HG03521 (cell line): ENCODE results near the gene FRMD4A.

Source experiments
- ATAC-seq: cut with Tn5 transposase; IDR thresholded peaks from one replicate; pipeline ENCODE4 v1.9.1; 2021; ENCODE audit warnings: mild to moderate bottlenecking, moderate library complexity; ENCODE audit not compliant: unreplicated experiment

The FRMD4A gene

GRCh38 chr10:14330388-14331061 lies at the start of gene FRMD4A:
FRMD4A (minus strand) TSS chr10:14330924.
- no peak for ATAC-seq

DNA sequence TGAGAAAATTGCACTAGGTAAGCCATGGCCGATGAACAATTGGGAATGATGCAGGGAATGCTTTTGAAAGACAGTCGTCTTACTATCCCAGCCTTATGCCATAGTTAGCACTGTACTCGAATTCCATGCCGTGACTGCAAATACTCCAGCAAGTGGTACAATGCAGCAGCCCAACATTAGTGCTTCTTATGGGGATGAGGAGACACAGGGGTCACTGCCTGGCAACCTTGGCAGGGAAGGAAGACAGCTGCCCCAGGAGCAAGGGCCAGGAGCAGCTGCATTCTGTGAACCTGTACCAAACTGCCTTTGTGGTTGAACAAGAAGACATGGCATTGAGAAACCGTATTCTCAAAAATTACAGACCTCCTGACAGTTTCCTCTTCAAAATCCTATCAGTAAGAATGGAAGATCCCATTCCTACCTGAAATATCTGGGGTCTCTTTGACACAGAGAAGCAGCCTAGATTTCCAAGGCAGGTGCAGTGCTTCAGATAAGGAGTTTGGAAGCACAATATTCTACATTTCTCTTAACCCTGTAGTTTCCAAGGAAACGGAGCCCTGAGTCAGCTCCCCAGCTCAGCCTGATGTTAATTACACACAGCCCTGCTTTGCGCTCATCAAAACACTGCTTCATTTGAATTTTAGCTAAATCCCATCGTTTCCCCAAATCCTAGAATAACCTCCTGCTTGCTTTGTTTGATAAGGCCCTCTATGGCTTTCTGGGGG lies 49.0 kb upstream of the FRMD4A start:
- no peak for ATAC-seq

- ATAC-seq, result no peak
These were observed 47.8 kb upstream of the FRMD4A start for GRCh38 chr10:14378387-14378960.

DNA sequence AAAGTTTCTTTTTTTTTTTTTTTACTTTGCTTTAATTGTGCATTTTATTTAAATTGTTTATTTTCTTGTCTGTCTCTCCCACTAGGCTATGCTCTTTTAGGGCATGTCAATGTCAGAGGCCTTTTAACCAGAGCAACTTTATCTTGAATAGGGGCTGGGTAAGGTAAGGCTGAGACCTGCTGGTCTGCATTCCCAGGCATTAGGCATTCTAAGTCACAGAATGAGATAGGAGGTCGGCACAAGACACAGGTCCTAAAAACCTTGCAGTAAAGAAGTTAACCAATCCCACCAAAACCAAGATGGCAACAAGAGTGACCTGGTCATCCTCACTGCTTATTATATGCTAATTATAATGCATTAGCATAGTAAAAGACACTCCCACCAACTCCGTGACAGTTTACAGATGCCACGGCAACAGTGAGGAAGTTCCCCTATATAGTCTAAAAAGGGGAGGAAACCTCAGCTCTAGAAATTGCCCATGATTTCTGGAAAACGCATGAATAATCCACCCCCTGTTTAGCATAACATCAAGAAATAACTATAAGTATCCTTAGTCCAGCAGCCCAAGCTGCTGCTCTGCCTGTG lies 47.0 kb upstream of the FRMD4A start:
- no peak for ATAC-seq

DNA sequence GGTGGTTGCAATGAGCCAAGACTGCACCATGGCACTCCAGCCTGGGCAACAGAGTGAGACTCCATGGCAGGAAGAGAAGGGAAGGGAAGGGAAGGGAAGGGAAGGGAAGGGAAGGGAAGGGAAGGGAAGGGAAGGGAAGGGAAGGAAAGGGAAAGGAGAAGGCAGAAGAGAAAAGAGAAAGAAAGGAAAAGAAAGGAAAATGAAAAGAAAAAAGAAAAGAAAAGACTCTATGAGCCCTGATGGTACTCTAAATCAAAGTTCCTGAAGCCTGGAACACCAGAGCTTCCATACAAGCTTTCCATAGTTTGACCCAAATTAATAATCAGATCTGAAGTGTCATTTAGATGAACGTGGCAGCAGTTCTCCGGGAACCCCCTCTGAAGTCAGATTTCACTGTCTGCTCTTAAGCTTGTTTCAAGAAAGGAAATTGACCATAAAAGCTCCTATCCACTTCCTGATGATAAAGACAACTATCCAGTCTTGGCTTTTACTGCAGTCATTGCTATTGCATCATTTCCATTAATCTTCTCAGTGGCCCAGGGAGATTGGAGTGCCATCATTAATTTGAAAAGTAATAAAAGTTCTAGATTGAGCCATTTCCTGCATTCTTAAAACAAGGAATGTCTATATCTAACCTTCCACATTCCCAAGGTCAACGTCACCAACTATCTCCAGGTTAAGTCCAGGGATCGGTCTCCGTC lies 44.2 kb upstream of the FRMD4A start:
- ATAC-seq, result no peak

DNA sequence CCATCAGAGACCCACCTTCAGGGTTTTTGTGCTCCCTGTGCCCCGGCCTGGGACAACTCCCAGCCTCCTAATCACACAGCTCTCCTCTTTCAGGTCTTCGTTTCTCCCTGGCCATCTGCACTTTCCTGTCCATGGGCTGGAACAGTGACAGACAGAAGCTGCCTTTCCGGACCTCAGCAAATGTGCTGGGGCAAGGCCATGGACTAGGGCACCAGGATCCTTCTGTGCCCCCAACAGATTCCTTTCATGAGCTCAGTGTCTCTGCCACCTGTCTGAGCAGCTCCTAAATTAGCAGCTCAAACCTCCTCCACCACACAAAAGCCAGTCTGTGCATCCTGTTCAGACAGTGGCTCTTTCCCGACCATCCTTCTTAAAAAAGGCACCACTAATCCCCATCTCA lies 41.9 kb upstream of the FRMD4A start:
- ATAC-seq, result no peak

DNA sequence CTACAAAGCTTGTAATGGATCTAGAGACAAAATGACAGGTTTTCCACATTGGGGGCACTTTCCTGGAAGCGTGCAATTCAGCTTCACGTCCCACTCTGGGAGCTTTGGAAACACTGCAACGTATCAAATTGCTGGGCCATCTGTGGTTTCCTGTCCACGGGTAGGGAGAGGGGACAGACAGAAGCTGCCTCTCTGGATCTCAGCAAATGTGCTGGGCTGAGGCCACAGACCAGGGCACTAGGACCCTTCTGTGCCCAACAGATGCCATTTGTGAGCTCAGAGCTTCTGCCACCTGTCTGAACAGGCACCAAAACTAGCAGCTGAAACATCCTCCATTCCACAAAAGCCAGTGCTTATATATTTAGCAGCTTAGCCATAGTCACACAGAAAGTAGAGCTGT lies 40.9 kb upstream of the FRMD4A start:
- ATAC-seq, result no peak

- no peak for ATAC-seq
These were observed 40.2 kb upstream of the FRMD4A start for GRCh38 chr10:14370894-14371293.

GRCh38 chr10:14369906-14370305 lies 39.2 kb upstream of the FRMD4A start:
- ATAC-seq, result no peak

GRCh38 chr10:14366760-14367159 lies 36.0 kb upstream of the FRMD4A start:
- ATAC-seq, result no peak

DNA sequence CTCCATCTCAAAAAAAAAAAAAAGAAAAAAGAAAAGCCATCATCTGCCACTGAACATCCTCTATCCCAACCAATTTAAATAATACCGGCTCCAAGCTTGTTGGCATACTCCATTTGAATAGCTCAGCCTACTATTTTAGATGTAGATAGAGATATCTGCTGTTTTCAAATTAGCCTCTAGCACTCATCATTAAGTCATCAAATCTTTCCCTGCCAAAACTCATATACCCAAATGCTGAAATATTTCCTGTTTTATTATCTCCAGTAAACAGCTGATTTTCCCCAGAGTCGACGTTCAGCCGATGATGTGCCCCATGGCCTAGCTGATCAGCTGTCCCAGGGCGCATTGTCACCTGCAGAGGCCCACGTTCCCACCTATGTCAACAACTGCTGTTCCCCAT lies 34.5 kb upstream of the FRMD4A start:
- no peak for ATAC-seq

- no peak for ATAC-seq
These were observed 31.4 kb upstream of the FRMD4A start for GRCh38 chr10:14362104-14362503.

DNA sequence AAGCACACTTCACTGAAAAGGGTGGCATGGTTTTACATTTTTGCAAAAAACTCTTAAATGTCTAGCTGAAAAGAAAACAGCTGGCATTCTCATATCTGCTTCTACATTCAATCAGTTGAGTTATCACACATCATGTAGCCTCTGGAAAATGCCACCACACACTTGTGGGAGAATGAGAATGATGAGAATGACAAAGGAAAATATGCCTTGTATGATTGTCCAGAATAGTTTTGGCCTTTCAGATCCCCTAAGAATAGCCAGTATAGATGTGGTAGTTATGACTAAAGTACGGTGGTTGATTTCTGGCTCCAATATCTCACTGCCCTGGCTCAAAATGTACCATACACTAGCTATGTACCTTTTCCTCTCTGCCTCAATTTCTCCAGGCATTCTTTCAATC lies 30.2 kb upstream of the FRMD4A start:
- ATAC-seq, result no peak

DNA sequence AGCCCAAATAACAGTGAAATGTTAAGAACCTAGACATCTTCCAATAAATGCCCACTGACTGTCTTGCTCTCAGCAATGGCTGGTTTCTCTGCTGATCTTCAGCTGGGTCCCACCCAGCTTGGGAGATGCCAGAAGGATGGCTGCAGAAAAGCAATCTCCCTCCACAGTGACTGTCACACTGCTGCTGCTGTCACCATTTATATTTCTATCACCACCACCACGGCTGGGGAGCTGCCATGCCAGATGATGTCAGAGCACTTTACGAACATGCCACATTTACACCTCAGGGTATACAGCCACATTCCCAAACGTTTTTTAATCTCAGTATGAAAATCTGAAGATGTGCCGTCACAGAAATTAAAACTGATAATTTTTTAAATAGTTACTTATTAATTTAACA lies 29.8 kb upstream of the FRMD4A start:
- ATAC-seq, result no peak

- ATAC-seq, result no peak
These were observed 28.3 kb upstream of the FRMD4A start for GRCh38 chr10:14358886-14359573.

DNA sequence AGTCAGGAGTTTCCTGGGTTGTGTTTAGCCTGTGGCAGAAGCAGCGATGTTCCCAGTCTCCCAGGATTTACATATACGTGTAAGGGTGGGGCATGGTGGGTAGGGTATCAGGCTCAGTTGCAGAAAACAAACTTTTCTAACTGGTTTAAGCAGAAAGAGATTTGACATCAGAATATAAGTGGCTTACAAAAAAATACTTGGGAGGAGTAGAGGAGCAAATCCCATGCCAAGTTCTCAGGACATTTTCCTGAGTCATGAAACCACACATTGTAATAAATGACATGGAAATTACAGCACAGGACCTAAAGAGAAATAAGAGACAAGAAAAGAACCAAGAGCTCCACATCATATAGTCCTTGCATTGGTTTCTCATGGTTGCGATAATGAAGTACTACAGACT lies 26.2 kb upstream of the FRMD4A start:
- ATAC-seq, result no peak

- ATAC-seq, result no peak
These were observed 25.0 kb upstream of the FRMD4A start for GRCh38 chr10:14355750-14356149.

GRCh38 chr10:14353291-14353913 lies 22.7 kb upstream of the FRMD4A start:
- ATAC-seq, result no peak

GRCh38 chr10:14350006-14350405 lies 19.3 kb upstream of the FRMD4A start:
- ATAC-seq, result no peak

GRCh38 chr10:14349081-14349480 lies 18.4 kb upstream of the FRMD4A start:
- no peak for ATAC-seq
